Retinal pigment epithelial cell (primary cell): ENCODE results near the gene FSD2.
"Not testable (repeated sequence)": the region's sequence is repeated elsewhere in the genome, so short reads cannot be mapped to it uniquely, and the experiment has no call there.

Experiments used
- DNase-seq: peaks from one replicate; pipeline ENCODE4 v3.0.0-alpha.2; 2010; ENCODE audit warnings: low read depth
- H3K4me3 ChIP-seq: 2 replicates; pipeline ENCODE4 v1.5.1; 2011; ENCODE audit warnings: mild to moderate bottlenecking, low read length, control low read depth, moderate library complexity
- CTCF ChIP-seq: conservative IDR thresholded peaks from 2 replicates; pipeline ENCODE4 v1.5.1; 2011; ENCODE audit warnings: low read depth, low read length, control low read depth, inconsistent platforms

The FSD2 gene

DNA sequence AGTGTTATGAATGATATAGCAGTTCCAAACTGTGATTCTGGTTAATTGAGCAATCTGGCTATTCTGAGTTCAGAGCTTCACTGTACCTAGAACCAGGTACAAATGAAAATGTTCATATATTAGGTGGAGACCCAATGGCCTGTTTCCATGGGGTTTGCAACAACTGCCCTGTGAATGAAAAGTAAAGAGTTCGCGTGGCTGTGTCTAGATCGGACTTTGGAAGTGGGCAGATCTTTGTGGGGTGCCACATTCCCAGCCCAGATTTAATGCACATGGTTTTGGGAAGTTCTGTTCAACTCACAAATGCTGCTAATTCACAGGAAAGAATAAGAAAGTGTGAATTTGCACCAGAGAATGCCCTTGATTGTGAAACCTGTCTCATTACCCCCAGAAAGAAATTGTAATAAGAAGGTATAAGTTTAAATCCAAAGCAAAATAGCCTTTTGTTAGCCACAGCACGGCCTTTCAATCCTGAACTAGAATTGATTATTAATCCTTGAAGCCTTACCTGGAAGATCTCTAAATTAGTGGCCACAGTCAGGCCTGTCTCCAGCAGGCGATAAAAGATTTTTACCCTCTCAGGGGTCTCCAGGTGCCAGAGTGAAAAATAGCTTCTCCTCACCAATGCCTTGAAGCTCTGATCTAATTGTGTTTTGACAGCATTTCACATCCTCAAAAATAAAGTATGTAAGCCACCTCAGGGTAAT, 26.2 kb upstream of the FSD2 start:
- DNase-seq, result no peak
- TF ChIP-seq CTCF, result no peak
- no peak overlapping the region for H3K4me3 ChIP-seq

GRCh38 chr15:82830427-82831173, 24.7 kb upstream of the FSD2 start:
- no peak for DNase-seq
- no peak overlapping the region for H3K4me3 ChIP-seq
- TF ChIP-seq CTCF, result no peak

GRCh38 chr15:82829234-82829633, 23.4 kb upstream of the FSD2 start:
- no peak for DNase-seq
- no peak for TF ChIP-seq CTCF
- H3K4me3 ChIP-seq, result no peak overlapping the region

GRCh38 chr15:82828075-82828474, 22.2 kb upstream of the FSD2 start:
- no peak for TF ChIP-seq CTCF
- DNase-seq, result no peak
- no peak overlapping the region for H3K4me3 ChIP-seq

GRCh38 chr15:82823049-82823448, 17.2 kb upstream of the FSD2 start:
- no peak for TF ChIP-seq CTCF

DNA sequence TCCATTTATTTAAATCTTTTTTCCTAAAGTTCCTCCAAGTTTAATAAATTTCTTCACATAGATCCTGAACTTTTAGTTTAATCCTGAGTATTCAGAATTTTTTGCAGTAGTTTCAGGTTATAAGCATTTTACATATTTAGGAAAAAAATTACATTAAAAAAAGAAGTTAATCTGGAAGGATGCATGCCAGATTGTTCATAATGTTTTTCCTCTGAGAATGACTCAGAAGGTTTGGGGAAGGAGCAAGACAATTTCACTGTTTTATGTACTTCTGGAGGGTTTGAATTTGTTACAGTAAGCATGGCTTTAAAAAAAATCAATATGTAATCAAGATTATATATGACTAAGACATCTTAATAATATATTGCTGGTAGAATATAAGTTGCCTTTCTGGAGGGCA, 16.0 kb upstream of the FSD2 start:
- not testable (repeated sequence) for DNase-seq, H3K4me3 ChIP-seq

More at GRCh38 chr15:82823049-82823448, 17.2 kb upstream of the FSD2 start:
- DNase-seq, result no peak
- H3K4me3 ChIP-seq, result no peak overlapping the region

DNA sequence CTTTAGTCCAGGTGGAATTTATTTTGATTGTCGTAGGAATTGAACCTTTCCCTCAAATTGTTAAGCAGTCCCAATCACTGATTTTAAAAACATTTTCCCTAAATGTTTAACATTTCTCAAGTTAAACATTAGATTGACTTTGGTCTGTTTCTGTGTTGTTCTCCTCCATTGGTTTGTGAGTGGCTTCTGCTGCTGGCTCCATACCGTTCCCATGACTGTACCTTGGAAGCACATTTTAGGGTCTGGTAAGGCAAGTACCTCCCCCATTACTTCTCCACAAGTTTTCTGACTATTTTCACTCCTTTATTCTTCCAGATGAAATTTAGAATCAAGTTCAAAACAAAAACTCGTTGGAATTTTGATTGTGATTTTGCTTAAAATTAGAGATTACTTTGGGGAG, 15.5 kb upstream of the FSD2 start:
- DNase-seq, H3K4me3 ChIP-seq: not testable (repeated sequence)

DNA sequence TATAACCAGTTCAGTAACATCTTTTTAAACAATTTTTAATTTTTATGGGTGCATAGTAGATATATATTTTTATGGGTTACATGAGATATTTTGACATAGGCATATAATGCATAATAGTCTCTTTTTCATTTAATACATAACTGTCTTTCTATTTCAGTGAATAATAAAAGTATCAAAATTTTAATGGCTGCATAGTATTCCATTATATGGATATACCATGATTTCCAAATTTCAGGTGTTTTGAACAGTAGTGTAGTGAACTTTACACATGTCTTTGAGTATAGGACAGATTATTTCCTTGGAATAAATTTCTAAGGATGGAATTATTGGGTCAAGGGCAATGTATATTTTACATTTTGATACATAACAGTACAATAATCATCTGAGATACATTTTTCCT, 14.3 kb upstream of the FSD2 start:
- no peak for TF ChIP-seq CTCF

More for the DNA sequence above, 14.3 kb upstream of the FSD2 start:
- no peak for DNase-seq
- no peak overlapping the region for H3K4me3 ChIP-seq
